Left ventricle myocardium superior (tissue), 1 donor: ENCODE measurements around the gene TTLL1. TPM values are rescaled to one million over a fixed set of nuclear protein-coding genes. Genes with fewer than 3 reads are reported as not detected.

ENCODE experiments used
- ATAC-seq: fragments of 200-7000 bp; cut with Tn5 transposase; one replicate; pipeline ENCODE4 v1.9.1; 2020; ENCODE audit warnings: mild to moderate bottlenecking, moderate library complexity
- DNase-seq: peaks from one replicate; pipeline ENCODE4 v3.0.0-alpha.2; 2020
- intact Hi-C: fragments of 100-400 bp; cut with micrococcal nuclease; formaldehyde crosslinking; loops from one replicate; pipeline ENCODE4 v1.11.0; 2022
- total RNA-seq: library from RNA; stranded (reverse); fragmentation: NEBNext Ultra II Directional; extraction: Animal tissue kit (Norgen Biotek cat#: 25700); gene quantifications from one replicate; pipeline ENCODE4 v1.2.1, GENCODE V29; 2021
- donor health status: DM: no; HTN: yes; CAD: no; lungs with severe emphysema.

Gene TTLL1
- total RNA-seq, 1 donor from 2014 or later, result 6.2 TPM

DNA sequence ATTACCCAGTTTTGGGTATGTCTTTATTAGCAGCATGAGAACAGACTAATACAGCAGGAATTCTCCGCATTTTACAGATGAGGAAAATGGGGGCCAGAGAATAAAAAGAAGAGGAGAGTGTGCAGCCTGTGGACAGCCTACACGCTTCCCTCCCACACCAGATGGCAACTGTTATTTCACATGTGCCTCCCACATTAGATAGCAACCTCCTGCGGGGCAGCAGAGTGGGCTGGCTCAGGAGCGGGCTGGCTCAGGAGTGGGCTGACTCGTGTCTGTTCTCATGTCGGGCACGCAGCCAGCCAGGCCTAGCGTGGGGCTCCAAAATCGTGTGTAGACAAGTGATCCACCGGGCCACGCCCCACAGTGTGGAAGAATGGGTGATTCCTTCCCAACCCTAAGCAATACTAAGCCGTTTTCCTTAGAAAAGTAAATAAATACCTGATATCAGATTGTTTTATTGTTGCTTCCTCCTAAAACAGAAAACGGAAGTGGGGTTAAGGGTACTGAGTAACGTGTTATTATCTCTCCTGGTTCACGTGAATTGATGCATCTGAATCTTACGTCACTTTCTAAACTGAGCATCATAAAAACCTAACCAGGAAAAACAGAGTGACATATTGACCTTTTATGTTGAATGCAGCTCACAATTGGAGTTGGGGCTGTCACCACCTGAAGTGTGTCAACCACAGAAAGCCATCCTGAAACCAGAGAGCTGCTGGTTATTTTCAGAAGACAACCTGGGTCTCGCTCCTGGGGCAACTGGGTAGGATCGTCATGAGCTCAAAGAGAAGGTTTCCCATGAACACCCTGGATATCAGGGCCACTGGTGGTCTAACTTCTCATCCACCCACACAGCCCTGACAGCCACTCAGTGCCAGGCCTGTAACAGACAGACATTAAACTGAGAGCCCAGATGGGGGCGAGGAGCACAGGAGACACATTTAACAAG, 3.3 kb downstream of the TTLL1 start:
- intact Hi-C loops, result no loop called here
- ATAC-seq (peak; percentile 23), DNase-seq (peak; percentile 72)

DNA sequence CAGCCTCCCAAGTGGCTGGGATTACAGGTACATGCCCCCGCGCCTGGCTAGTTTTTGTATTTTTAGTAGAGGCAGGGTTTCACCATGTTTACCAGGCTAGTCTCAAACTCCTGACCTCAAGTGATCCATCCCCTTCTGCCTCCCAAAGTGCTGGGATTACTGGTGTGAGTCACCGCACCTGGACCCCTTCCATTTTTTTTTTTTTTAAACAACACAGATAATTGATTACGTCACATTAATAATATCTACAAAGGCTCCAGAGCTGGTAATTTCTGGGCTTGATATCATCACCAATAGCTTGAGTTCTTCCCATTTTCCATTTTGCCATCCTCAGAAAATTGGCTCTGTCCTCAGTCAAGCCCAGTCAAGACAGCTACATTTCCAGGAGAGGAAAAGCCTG, 7.2 kb downstream of the TTLL1 start:
- ATAC-seq (no peak), DNase-seq (no peak)
- intact Hi-C loops, result no loop called here

DNA sequence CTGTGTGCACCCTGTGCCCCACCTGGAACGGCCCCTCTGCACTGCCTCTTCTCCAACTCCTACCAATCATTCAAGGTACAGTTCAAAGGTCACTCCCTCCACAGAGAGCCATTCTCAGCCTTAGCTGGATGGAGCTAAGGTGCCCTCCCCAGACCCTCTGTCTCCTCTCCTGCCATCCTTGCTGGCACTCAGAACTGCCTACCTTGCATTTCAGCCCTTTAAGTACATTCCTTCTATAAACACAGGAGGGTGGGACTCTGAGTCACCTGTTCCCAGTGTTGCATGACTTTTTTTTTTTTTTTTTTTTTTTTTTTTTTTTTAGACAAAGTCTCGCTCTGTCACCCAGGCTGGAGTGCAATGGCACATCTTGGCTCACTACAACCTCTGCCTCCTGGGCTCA, 8.6 kb downstream of the TTLL1 start:
- no peak for ATAC-seq
- DNase-seq, result no peak
- intact Hi-C loops, result no loop called here

DNA sequence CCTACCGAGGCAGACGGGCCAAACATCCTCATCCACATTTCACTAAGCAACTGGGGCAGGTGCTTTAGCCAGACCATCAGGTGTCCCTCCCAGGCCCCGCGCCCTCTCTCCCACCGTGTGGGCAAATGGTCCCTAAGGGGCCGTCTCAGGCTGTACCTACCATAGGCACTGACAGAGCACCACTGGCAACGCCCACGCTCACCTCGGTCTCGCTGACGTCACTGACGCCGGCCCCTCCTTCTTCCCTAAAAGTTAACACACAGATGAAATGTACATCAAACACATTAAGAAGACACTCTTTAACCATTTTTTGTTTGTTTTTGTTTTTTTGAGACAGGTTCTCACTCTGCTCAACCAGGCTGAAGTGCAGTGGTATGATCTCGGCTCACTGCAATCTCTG, 9.4 kb downstream of the TTLL1 start:
- no peak for DNase-seq
- ATAC-seq, result no peak
- intact Hi-C loops, result no loop called here

DNA sequence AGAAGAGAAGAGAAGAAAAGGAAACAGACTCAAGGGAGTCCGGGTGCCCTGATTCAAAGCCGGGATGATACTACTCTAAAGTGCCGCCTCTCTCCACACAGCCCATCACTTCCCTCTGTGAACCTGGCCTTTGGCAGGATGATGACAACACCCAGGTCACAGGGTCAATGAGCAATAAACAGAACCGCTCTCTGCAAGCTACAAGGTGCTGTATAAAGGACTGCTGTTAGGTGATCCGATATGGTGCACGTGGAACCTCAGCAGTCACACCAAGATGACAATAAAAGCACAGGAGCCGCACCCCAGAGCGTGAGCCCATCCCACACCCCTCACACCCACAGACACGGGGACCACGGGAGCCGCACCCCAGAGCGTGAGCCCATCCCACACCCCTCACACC, 10.7 kb downstream of the TTLL1 start:
- ATAC-seq (no peak), DNase-seq (no peak)
- intact Hi-C loops, result no loop called here

DNA sequence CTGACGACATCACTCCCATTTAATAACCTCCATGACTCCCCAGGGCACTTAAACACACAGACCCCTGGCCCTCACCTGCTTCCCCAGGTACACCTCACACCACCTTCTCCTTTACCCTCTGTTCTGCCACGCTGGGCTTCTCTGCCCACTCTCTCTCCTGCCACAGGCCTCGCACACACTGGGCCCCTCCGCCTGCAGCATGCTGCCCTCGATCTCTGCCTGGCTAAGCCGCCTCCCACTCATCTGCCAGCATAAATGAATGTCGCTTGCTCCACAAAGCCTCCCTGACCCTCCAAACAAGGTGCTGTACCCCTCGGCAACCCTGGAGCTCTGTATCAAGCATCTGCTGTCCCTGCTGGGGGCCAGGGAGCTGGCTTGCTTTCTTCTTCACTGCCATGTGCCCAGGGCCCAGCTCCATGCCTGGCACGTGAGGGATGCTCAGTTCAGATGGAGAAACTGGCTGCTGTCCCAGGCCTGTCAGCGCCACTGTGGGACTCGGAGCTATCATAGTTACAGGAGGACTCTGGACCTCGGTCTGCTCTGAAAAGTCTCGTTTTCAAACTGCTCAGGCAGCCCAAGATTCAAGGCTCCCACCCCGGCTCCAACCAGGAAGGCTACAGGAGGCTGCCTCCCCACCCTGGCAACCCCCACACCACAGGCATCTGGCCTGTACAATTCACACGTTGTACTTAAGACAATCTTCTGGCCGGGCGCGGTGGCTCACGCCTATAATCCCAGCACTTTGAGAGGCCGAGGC, 11.9 kb downstream of the TTLL1 start:
- ATAC-seq, result peak; percentile 93
- intact Hi-C loops, result no loop called here
- peak; percentile 80 for DNase-seq

DNA sequence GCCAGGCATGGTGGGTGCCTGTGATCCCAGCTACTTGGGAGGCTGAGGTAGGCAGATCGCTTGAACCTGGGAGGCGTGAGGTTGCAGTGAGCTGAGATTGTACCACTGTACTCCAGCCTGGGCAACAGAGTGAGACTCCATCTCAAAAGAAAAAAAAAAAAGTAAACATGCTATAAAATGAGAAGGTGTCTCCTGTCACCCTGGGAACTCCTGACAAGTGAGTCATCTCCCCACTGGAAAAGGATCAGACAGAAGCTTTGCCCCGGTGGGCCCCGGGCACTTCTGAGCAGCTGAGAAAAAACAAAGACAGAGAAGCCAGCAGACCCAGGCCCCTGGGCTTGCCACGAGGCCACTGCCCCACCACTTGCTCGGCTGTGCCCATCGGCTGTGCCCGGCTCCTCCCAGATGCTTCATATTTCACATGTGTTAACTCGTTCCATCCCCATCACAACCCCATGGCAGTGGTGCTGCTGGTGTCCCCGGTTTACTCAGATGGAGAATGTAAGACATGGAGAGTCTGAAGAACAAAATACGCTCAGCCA, 22.3 kb downstream of the TTLL1 start:
- intact Hi-C loops, result no loop called here
- DNase-seq, result no peak
- ATAC-seq, result no peak

DNA sequence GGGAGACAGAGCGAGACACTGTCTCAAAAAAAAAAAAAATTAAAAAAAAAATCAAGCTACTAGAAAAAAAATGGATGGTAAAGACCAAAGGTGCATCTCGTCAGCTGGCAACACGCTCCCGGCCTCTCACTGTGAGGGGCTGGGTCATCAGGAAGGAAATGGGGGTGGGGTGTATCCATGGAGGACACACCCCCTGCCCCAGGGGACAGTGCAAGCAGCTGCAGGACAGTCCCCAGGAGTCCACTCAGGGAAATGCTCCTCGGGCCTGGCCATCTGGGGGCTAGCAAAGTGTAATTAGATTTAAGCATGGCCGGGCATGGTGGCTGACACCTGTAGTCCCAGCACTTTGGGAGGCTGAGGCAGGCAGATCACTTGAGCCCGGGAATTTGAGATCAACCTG, 23.1 kb downstream of the TTLL1 start:
- DNase-seq, result peak; percentile 34
- ATAC-seq, result peak; percentile 57
- intact Hi-C loops, result no loop called here

DNA sequence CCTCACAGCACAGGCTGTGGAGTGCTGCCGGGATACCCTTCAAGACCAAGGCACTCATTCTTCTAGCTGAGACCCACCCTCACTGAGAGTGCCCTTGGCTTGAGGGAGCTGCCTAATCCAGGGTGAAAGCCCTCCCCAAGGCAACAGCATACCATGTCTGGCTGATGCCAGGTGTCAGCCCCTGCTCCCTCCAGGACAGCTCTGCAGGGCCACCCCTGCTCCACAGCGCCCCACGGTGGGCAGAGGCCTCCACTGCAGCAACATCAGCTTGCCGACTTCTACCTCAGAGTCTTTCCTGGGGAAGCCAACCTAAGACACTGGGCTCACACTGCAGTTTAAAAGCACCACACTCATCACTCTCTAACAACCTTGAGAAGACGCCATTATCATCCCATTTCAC, 29.0 kb downstream of the TTLL1 start:
- ATAC-seq (no peak), DNase-seq (no peak)
- intact Hi-C loops, result no loop called here

DNA sequence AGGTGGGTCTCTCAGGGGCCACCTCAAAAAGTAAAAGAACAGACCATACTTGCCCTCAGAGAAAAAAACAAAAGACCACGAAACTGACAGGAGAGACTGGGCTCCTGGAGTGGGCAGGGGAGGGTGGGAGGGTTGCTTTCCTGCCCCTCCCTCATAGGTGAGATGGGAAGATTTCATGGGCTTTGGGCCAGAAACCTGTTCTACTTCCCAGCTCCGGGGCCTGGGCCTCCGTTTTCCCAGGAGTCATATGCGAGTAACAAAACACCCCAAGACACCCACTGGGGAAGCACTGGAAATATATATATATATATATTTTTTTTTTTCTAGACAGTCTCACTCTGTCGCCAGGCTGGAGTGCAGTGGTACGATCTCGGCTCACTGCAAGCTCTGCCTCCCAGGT, 31.6 kb downstream of the TTLL1 start:
- intact Hi-C loops, result no loop called here
- DNase-seq, result no peak
- ATAC-seq, result no peak

DNA sequence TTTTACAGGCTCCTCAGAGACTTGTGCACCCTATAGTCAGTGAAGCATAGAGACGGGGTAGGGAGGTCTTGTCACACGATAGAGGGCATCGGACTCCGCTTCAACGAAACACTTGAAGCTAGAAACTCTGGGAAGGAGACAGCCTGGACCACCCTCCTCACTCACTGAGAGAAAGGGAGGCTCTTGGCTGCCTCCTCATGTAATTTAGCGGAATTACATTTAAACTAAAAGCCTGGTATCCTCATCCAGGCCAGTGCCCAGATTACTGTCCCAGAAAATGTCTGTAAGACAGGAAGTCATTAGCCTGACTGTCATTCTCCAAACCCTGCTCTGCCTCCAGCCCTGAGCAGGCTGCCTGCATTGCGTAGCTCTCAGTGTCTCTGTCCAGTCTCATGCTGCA, 36.0 kb downstream of the TTLL1 start:
- intact Hi-C loops, result loop anchor here (2.0 kb wide), 1 partner anchor 18 kb away; no protein-coding TSS in a partner anchor
- no peak for ATAC-seq
- no peak for DNase-seq

DNA sequence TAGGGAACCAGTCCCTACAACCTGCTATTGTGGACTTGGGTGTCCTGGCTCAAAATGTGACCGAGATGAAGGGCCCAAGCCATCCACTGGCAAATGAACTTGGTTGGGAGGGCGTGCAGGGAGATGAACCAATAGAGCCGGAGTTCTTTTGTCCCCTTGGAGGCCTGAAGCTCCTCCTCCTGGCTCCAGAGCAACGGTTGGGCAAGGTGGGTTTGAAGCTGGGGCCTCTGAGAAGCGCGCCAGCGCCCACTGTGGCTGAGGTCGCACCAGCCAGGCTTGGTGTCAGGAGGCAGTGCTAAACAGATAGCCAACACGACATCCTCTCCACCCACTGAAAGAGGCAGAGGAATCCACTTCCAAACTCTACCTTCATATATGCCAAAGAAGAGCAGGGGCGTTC, 38.2 kb downstream of the TTLL1 start:
- intact Hi-C loops, result no loop called here
- DNase-seq, result no peak
- no peak for ATAC-seq

DNA sequence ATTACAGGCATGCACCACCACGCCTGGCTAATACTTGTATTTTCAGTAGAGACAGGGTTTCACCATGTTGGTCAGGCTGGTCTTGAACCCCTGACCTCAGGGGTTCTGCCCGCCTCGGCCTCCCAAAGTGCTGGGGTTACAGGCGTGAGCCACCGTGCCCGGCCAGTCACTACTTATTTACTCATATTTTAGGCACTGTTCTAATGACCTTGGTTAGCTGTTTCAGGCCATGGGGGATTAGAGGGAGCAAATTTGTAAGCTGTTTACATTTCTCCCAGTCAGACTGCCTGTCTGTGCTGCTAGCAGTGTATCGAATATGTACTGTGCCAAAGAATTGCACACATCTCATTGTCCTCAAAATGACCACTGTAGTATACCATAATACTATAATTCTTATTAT, 41.6 kb downstream of the TTLL1 start:
- intact Hi-C loops, result no loop called here
- no peak for DNase-seq
- no peak for ATAC-seq

DNA sequence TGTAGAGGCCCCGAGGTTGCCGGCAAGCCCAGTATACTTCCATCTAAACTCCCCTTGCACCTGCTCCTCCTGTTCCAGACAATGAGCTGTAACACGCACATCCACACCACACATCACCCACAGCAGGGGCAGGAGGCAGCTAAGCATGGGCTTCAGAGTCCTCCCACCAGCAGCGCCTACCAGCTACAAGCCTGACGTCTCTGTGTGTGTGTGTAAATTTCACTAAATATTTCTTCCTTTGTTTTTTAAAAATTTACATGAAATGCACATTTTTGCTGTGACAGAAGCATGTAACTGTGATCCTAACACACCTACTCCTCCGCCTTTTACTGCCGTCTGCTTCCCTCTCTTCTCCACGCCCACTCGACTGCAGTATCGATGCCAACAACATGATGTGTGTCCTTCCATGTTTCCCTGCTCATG, 44.9 kb downstream of the TTLL1 start:
- intact Hi-C loops, result no loop called here
- DNase-seq, result no peak
- no peak for ATAC-seq

DNA sequence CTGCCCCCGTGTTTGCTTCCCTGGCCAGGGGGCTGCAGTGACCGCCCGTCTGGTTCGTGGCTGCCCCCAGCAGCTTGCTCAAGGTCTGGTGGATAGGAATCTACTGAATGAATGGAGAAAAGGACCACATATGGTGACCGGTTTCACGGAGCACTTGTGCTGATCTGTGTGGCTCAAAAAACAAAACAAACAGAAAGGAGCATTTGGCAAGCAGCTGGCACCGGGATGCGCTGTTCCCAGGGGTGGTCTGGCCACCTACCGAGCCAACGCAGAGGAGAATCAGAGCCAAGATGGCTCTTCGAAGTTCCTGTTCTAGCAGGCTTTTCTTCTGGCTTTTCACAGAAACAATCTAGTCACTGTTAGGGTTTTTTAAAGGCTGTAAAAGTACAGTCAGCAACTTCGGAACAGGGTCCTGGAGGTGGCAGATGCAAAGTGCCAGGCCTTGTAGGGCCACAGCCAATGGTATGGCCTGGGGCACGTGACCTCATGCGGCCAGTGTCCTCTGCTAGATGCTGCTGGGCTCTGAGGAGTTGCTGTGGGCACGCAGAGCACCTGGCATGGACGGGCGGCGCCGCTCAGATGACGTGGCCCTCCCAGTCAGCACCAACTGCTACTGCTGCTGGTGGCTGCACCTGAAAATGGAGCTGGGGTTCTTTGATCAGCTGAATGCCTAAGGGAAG, 47.0 kb downstream of the TTLL1 start:
- intact Hi-C loops, result no loop called here
- no peak for ATAC-seq
- no peak for DNase-seq

DNA sequence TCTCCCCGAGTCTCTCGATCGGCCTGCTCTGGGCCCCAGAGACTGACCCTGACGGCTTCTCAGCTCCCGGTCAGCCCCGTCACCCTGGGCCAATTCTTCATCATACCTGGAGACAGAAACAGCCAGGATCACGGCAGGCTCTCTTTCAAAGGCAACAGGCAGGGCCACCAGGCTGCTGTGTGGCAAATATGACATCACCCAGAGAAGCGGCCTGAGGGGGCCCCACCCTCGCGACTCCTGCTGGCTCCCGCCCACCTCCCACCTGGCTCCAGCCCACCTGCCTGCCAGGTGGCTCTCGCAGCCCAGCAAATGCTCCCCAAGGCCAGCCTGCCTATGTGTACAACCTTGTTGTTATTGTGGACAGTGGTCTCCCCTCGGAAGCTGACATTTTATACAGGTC, 49.4 kb downstream of the TTLL1 start:
- DNase-seq, result no peak

DNA sequence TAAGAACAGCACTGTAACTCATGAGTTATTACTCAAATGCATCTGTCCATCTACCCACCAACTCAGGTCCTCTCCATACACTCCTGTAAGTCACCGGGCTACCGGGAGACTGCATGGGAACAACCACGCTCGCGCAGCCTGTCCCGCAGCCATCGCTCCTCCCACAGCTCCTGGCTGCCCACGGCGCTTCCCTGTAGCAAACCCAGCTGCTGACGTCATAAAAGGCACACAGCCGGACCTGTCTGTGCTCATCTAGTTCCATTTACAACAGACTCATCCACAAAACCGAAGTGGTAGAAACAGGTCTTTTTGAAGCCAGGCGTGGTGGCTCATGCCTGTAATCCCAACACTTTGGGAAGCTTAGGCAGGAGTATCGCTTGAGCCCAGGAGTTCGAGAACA, 50.9 kb downstream of the TTLL1 start:
- ATAC-seq (no peak), DNase-seq (no peak)
- intact Hi-C loops, result loop anchor here (10.0 kb wide), 1 partner anchor 174 kb away; no protein-coding TSS in a partner anchor

More for the DNA sequence above, 49.4 kb downstream of the TTLL1 start:
- no peak for ATAC-seq
- intact Hi-C loops, result loop anchor here (10.0 kb wide), 1 partner anchor 175 kb away; no protein-coding TSS in a partner anchor

DNA sequence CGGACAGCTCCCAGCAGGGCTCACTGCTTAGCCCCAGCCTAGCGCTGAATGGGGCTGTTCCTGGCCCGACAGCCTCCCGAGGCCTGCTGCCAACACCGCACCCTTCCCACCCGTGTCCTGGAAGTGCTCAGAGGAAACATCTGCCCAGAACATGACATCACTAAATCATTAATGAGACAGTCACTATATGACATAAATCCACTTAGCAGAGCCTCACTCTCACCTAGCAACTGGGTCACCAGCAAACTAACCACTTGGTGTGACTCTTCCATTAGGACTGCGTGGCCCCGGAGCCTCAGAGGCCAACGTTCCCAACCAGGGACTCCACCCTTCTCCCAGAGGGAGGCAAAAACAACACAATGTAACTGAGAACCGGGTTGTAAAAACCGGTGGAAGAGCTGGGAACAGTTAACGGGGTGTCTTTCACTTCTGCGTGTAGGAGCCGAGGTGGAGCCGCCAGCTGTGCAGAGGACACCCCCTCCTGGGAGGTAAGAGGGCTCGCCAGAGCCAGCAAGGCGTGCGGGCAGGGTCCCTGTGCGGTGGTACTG, 52.8 kb downstream of the TTLL1 start:
- ATAC-seq (peak; percentile 88), DNase-seq (peak; percentile 82)
- intact Hi-C loops, result loop anchor here (10.0 kb wide), 1 partner anchor 172 kb away; no protein-coding TSS in a partner anchor

DNA sequence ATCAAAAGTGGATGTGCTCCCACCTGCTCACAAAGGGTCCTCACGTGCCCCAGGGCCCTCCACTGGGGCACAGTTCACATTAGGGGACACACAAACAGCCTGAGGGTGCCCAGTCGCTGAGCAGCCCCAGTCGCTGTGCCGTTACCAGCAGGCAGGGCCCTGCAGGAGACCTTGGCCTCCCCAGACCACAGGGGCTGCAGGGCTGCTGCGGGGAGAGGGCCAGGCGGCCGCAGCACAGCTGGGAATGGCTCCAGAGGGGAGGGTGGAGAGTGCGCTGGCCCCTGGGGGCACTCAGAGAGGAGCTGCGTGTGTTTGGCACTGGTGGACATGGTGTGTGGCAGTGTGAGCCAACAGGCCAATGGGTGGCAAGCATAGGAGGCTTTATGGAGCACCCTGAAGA, 53.9 kb downstream of the TTLL1 start:
- DNase-seq, result no peak
- intact Hi-C loops, result loop anchor here (2.0 to 10.0 kb wide), 2 partner anchors 18 to 170 kb away; no protein-coding TSS in a partner anchor
- no peak for ATAC-seq
